ENCODE data around the gene SGMS1. TPM values are rescaled to one million over a fixed set of nuclear protein-coding genes. Genes with fewer than 3 reads are reported as not detected.

The SGMS1 gene
- total RNA-seq, 2 experiments from 2014 or later, result 9.8 to 11.3 TPM

- Mint-ChIP-seq H3K27ac (no peak overlapping the region), H3K4me1 (peaks cover 27% of the 10 kb centered on the region), H3K9me3 (no peaks in the 10 kb centered on the region), H3K36me3 (peaks cover 4% of the 10 kb centered on the region), H3K27me3 (no peaks in the 10 kb centered on the region), H3K4me3 (no peak overlapping the region)
- no peak for DNase-seq
Measured at GRCh38 chr10:50416181-50416824, 207.5 kb downstream of the SGMS1 start.

GRCh38 chr10:50415292-50415691, 208.5 kb downstream of the SGMS1 start:
- H3K4me1 Mint-ChIP-seq, result peaks cover 23% of the 10 kb centered on the region
- no peaks in the 10 kb centered on the region for H3K9me3 Mint-ChIP-seq
- DNase-seq, result no peak
- no peaks in the 10 kb centered on the region for H3K36me3 Mint-ChIP-seq
- no peaks in the 10 kb centered on the region for H3K27me3 Mint-ChIP-seq
- H3K4me3 Mint-ChIP-seq, result no peak overlapping the region
- H3K27ac Mint-ChIP-seq, result no peak overlapping the region

- peaks cover 15% of the 10 kb centered on the region for H3K4me1 Mint-ChIP-seq
- H3K9me3 Mint-ChIP-seq, result peaks cover 9% of the 10 kb centered on the region
- no peak overlapping the region for H3K27ac Mint-ChIP-seq
- DNase-seq, result no peak
- no peaks in the 10 kb centered on the region for H3K27me3 Mint-ChIP-seq
- peaks cover 18% of the 10 kb centered on the region for H3K36me3 Mint-ChIP-seq
- H3K4me3 Mint-ChIP-seq, result no peak overlapping the region
Measured at GRCh38 chr10:50410066-50410811, 213.5 kb downstream of the SGMS1 start.

- DNase-seq, result no peak
- Mint-ChIP-seq H3K27me3 (no peaks in the 10 kb centered on the region), H3K9me3 (peaks cover 9% of the 10 kb centered on the region), H3K4me3 (no peak overlapping the region), H3K4me1 (peaks cover 14% of the 10 kb centered on the region), H3K36me3 (peaks cover 28% of the 10 kb centered on the region), H3K27ac (no peak overlapping the region)
Measured at GRCh38 chr10:50407076-50407801, 216.5 kb downstream of the SGMS1 start.

GRCh38 chr10:50406457-50407070, 217.2 kb downstream of the SGMS1 start:
- DNase-seq, result no peak
- Mint-ChIP-seq H3K9me3 (peaks cover 9% of the 10 kb centered on the region), H3K4me3 (no peak overlapping the region), H3K36me3 (peaks cover 28% of the 10 kb centered on the region), H3K4me1 (peaks cover 14% of the 10 kb centered on the region), H3K27ac (no peak overlapping the region), H3K27me3 (no peaks in the 10 kb centered on the region)

- Mint-ChIP-seq H3K4me1 (peaks cover 15% of the 10 kb centered on the region), H3K4me3 (no peak overlapping the region)
Measured at GRCh38 chr10:50405723-50406122, 218.0 kb downstream of the SGMS1 start.

GRCh38 chr10:50404021-50404773, 219.6 kb downstream of the SGMS1 start:
- Mint-ChIP-seq H3K27ac (no peak overlapping the region), H3K4me3 (no peak overlapping the region), H3K27me3 (no peaks in the 10 kb centered on the region), H3K36me3 (peaks cover 29% of the 10 kb centered on the region), H3K9me3 (peaks cover 9% of the 10 kb centered on the region), H3K4me1 (peaks cover 11% of the 10 kb centered on the region)
- no peak for DNase-seq

More at GRCh38 chr10:50405723-50406122, 218.0 kb downstream of the SGMS1 start:
- Mint-ChIP-seq H3K36me3 (peaks cover 28% of the 10 kb centered on the region), H3K9me3 (peaks cover 9% of the 10 kb centered on the region), H3K27ac (no peak overlapping the region), H3K27me3 (no peaks in the 10 kb centered on the region)
- DNase-seq, result no peak

- H3K27ac Mint-ChIP-seq, result no peak overlapping the region
- H3K9me3 Mint-ChIP-seq, result peaks cover 9% of the 10 kb centered on the region
- H3K36me3 Mint-ChIP-seq, result peaks cover 28% of the 10 kb centered on the region
- no peak overlapping the region for H3K4me3 Mint-ChIP-seq
- no peaks in the 10 kb centered on the region for H3K27me3 Mint-ChIP-seq
- DNase-seq, result no peak
- peaks cover 11% of the 10 kb centered on the region for H3K4me1 Mint-ChIP-seq
Measured at GRCh38 chr10:50403074-50403473, 220.7 kb downstream of the SGMS1 start.

- Mint-ChIP-seq H3K27ac (no peak overlapping the region), H3K9me3 (peaks cover 8% of the 10 kb centered on the region), H3K4me3 (no peak overlapping the region), H3K27me3 (no peaks in the 10 kb centered on the region), H3K36me3 (peaks cover 26% of the 10 kb centered on the region), H3K4me1 (peaks cover 11% of the 10 kb centered on the region)
- no peak for DNase-seq
Measured at GRCh38 chr10:50402466-50402865, 221.3 kb downstream of the SGMS1 start.

- H3K9me3 Mint-ChIP-seq, result no peaks in the 10 kb centered on the region
- no peak overlapping the region for H3K27ac Mint-ChIP-seq
- H3K4me1 Mint-ChIP-seq, result peaks cover 18% of the 10 kb centered on the region
- no peak overlapping the region for H3K4me3 Mint-ChIP-seq
- H3K36me3 Mint-ChIP-seq, result peaks cover 12% of the 10 kb centered on the region
- no peaks in the 10 kb centered on the region for H3K27me3 Mint-ChIP-seq
- DNase-seq, result no peak
Measured at GRCh38 chr10:50400694-50401093, 223.1 kb downstream of the SGMS1 start.

GRCh38 chr10:50398823-50399222, 224.9 kb downstream of the SGMS1 start:
- Mint-ChIP-seq H3K4me1 (peaks cover 28% of the 10 kb centered on the region), H3K4me3 (no peak overlapping the region), H3K9me3 (no peaks in the 10 kb centered on the region), H3K27ac (no peak overlapping the region), H3K36me3 (peaks cover 11% of the 10 kb centered on the region), H3K27me3 (no peaks in the 10 kb centered on the region)
- no peak for DNase-seq

GRCh38 chr10:50398381-50398780, 225.4 kb downstream of the SGMS1 start:
- H3K27me3 Mint-ChIP-seq, result no peaks in the 10 kb centered on the region
- H3K4me3 Mint-ChIP-seq, result no peak overlapping the region
- H3K9me3 Mint-ChIP-seq, result no peaks in the 10 kb centered on the region
- DNase-seq, result no peak
- H3K4me1 Mint-ChIP-seq, result peaks cover 30% of the 10 kb centered on the region
- no peak overlapping the region for H3K27ac Mint-ChIP-seq
- peaks cover 10% of the 10 kb centered on the region for H3K36me3 Mint-ChIP-seq

GRCh38 chr10:50397312-50398140, 226.2 kb downstream of the SGMS1 start:
- no peaks in the 10 kb centered on the region for H3K9me3 Mint-ChIP-seq
- H3K4me3 Mint-ChIP-seq, result no peak overlapping the region
- no peaks in the 10 kb centered on the region for H3K27me3 Mint-ChIP-seq
- H3K27ac Mint-ChIP-seq, result no peak overlapping the region
- H3K36me3 Mint-ChIP-seq, result peaks cover 6% of the 10 kb centered on the region
- peaks cover 30% of the 10 kb centered on the region for H3K4me1 Mint-ChIP-seq
- DNase-seq, result no peak
